ENCODE measurements around the gene TAGLN2. TPM values are rescaled to one million over a fixed set of nuclear protein-coding genes. Genes with fewer than 3 reads are reported as not detected.

Gene TAGLN2
- total and polyA plus RNA-seq, 10 of the 15 experiments (the other 5 are each of a cell fraction or from before 2014, with no cell fraction given): 155 to 611 (median 363) TPM

DNA sequence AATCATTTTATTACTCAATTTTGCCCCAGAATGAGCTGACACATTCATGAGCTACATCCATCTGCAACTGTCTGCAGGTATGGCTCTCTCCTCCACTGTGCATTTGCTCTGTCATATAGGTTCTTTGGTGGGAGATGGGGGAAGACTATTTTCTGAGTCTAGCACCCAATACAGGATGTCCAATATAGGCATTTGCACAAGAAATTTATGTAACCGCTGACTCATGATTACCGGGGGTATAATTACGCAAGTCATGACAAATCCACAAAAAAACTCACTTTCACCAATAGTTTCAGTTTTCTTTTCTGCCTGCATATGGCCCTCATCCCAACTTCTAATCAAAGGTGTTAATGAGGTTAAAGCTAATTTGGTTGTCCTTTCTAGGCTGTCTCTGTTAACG lies 45.3 kb downstream of the TAGLN2 start:
- CTCF ChIA-PET: interaction anchor here (1.0 to 5.0 kb wide), 6 partner anchors 9 to 128 kb away, joined by 3 to 23 read pairs (median 5); no protein-coding TSS in a partner anchor
- TF ChIP-seq SIX5 (IDR thresholded peaks at IDR 0.05; ENCODE audit: low read depth, low read length, severe bottlenecking): no peak
- SMC1A ChIA-PET (ENCODE audit: uncharacterized antibody, unreplicated experiment): interaction anchor here (1.3 to 2.7 kb wide), 5 partner anchors 10 to 445 kb away, joined by 3 to 15 read pairs (median 5); no protein-coding TSS in a partner anchor
- H3K9ac ChIP-seq (ENCODE audit: control insufficient read depth, insufficient read depth, low read length): no peak overlapping the region
- 75% methylated on average over 4 of the region's 4 CpGs for WGBS (ENCODE audit: insufficient coverage, insufficient replicate concordance, low lambda C conversion rate, missing lambda C conversion rate)
- no peaks in the 10 kb centered on the region for H3K27me3 ChIP-seq (replicated peaks in 1 of 2; ENCODE audit: control insufficient read depth in 2 of 2, insufficient read depth in 2 of 2, low read length in 1 of 2)
- RAD21 ChIA-PET (ENCODE audit: unreplicated experiment): interaction anchor here (1.4 kb wide), 1 partner anchor 10 kb away, joined by 4 read pairs; no protein-coding TSS in a partner anchor
- FAIRE-seq: no peak
- POLR2A ChIA-PET: no interaction called here
- DNase-seq (ENCODE audit: low read depth, low spot score): no peak
- H3K27ac ChIP-seq (ENCODE audit: control insufficient read depth, insufficient read depth): no peak overlapping the region
- no peaks in the 10 kb centered on the region for H4K20me1 ChIP-seq (ENCODE audit: control insufficient read depth, insufficient read depth)
- H3K9me3 ChIP-seq (replicated peaks; ENCODE audit: control insufficient read depth, insufficient read depth, low read length): no peaks in the 10 kb centered on the region
- H3K4me3 ChIP-seq: no peak overlapping the region
- H2AFZ ChIP-seq (ENCODE audit: control insufficient read depth, low read depth, low read length): no peak overlapping the region
- no TSS peak for BruUV-seq (replicated peaks)
- H3K4me1 ChIP-seq (ENCODE audit: control insufficient read depth, insufficient read depth, low read length): no peaks in the 10 kb centered on the region
- in situ Hi-C loops (cut with MboI) (no loop called here), intact Hi-C loops (cut with micrococcal nuclease; ENCODE audit: unreplicated experiment) (no loop called here)
- H3K4me2 ChIP-seq (ENCODE audit: control insufficient read depth, insufficient read depth): no peak overlapping the region
- no peaks in the 10 kb centered on the region for H3K36me3 ChIP-seq (ENCODE audit: control insufficient read depth in 2 of 2, insufficient read depth in 2 of 2, low read length in 1 of 2)
- no peak for ATAC-seq
- H3K79me2 ChIP-seq (ENCODE audit: control insufficient read depth, insufficient read depth, low read length): no peaks in the 10 kb centered on the region

DNA sequence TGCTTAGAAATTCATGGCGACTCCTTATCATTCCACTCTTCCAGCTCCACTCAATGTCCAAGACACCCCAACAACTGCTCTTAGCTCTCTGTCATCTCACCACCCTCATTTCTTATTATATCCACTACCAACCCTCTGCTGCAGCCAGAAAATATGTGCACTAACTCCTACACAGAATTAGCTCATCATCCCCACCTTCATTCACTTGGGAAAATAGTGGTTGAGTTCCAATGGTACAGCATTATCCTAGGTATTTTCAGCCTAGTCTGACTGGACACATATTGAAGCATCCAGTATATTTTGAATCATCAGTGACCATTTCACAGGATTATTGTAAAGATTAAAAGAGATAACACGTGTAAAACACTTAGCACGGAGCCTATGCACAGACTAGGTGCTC lies 46.2 kb downstream of the TAGLN2 start:
- Histone ChIP-seq H3K27ac (ENCODE audit: control insufficient read depth, insufficient read depth) (no peak overlapping the region), H3K79me2 (ENCODE audit: control insufficient read depth, insufficient read depth, low read length) (no peaks in the 10 kb centered on the region), H3K4me1 (ENCODE audit: control insufficient read depth, insufficient read depth, low read length) (no peaks in the 10 kb centered on the region), H4K20me1 (ENCODE audit: control insufficient read depth, insufficient read depth) (no peaks in the 10 kb centered on the region), H2AFZ (ENCODE audit: control insufficient read depth, low read depth, low read length) (no peak overlapping the region), H3K36me3 (ENCODE audit: control insufficient read depth in 2 of 2, insufficient read depth in 2 of 2, low read length in 1 of 2) (no peaks in the 10 kb centered on the region), H3K9me3 (replicated peaks; ENCODE audit: control insufficient read depth, insufficient read depth, low read length) (no peaks in the 10 kb centered on the region), H3K9ac (ENCODE audit: control insufficient read depth, insufficient read depth, low read length) (no peak overlapping the region), H3K4me2 (ENCODE audit: control insufficient read depth, insufficient read depth) (no peak overlapping the region), H3K4me3 (no peak overlapping the region), H3K27me3 (replicated peaks in 1 of 2; ENCODE audit: control insufficient read depth in 2 of 2, insufficient read depth in 2 of 2, low read length in 1 of 2) (no peaks in the 10 kb centered on the region)
- ChIA-PET POLR2A (no interaction called here), SMC1A (ENCODE audit: uncharacterized antibody, unreplicated experiment) (interaction anchor here (1.2 to 2.7 kb wide), 5 partner anchors 11 to 498 kb away, joined by 3 to 15 read pairs (median 4); no protein-coding TSS in a partner anchor), RAD21 (ENCODE audit: unreplicated experiment) (no interaction called here), CTCF (interaction anchor here (1.5 to 5.0 kb wide), 4 partner anchors 12 to 128 kb away, joined by 4 to 23 read pairs (median 7); no protein-coding TSS in a partner anchor)
- in situ Hi-C loops (cut with MboI): no loop called here
- FAIRE-seq (no peak), DNase-seq (ENCODE audit: low read depth, low spot score) (no peak), ATAC-seq (no peak)
- BruUV-seq (replicated peaks): no TSS peak
- intact Hi-C loops (cut with micrococcal nuclease; ENCODE audit: unreplicated experiment): no loop called here
- 49% methylated on average over 3 of the region's 3 CpGs for WGBS (ENCODE audit: insufficient coverage, insufficient replicate concordance, low lambda C conversion rate, missing lambda C conversion rate)
- TF ChIP-seq EGR1 (IDR thresholded peaks at IDR 0.05; ENCODE audit: borderline replicate concordance in 1 of 2, low read depth in 2 of 2, low read length in 2 of 2) (no peak), CHD2 (IDR thresholded peaks at IDR 0.05; ENCODE audit: borderline replicate concordance, low read depth, low read length) (no peak), ASH2L (IDR thresholded peaks at IDR 0.05; ENCODE audit: borderline replicate concordance, low read depth) (no peak), SMAD5 (IDR thresholded peaks at IDR 0.05; ENCODE audit: low read depth) (no peak), SREBF1 (IDR thresholded peaks at IDR 0.05; ENCODE audit: low read length) (no peak), FOS (IDR thresholded peaks at IDR 0.05; ENCODE audit: borderline replicate concordance, extremely low read depth, insufficient read length) (no peak), NBN (IDR thresholded peaks at IDR 0.05) (no peak), MEF2B (IDR thresholded peaks at IDR 0.05; ENCODE audit: partially characterized antibody, poor library complexity, severe bottlenecking) (no peak), ETV6 (conservative IDR thresholded peaks at IDR 0.05 in 1 of 2, IDR thresholded peaks at IDR 0.05 in 1 of 2; ENCODE audit: borderline replicate concordance in 1 of 2, low read depth in 1 of 2) (no peak), MYB (IDR thresholded peaks at IDR 0.05; ENCODE audit: borderline replicate concordance, low read depth, low read length) (no peak), STAT1 (conservative IDR thresholded peaks at IDR 0.05) (no peak)
- TF ChIP-seq, protein P1, sequence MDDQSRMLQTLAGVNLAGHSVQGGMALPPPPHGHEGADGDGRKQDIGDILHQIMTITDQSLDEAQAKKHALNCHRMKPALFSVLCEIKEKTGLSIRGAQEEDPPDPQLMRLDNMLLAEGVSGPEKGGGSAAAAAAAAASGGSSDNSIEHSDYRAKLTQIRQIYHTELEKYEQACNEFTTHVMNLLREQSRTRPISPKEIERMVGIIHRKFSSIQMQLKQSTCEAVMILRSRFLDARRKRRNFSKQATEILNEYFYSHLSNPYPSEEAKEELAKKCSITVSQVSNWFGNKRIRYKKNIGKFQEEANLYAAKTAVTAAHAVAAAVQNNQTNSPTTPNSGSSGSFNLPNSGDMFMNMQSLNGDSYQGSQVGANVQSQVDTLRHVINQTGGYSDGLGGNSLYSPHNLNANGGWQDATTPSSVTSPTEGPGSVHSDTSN (IDR thresholded peaks at IDR 0.05; ENCODE audit: insufficient replicate concordance, low read depth, low read length): no peak
- TF ChIP-seq, protein P2, sequence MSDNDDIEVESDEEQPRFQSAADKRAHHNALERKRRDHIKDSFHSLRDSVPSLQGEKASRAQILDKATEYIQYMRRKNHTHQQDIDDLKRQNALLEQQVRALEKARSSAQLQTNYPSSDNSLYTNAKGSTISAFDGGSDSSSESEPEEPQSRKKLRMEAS (IDR thresholded peaks at IDR 0.05; ENCODE audit: low read depth, low read length): no peak
- TF ChIP-seq, protein P3, sequence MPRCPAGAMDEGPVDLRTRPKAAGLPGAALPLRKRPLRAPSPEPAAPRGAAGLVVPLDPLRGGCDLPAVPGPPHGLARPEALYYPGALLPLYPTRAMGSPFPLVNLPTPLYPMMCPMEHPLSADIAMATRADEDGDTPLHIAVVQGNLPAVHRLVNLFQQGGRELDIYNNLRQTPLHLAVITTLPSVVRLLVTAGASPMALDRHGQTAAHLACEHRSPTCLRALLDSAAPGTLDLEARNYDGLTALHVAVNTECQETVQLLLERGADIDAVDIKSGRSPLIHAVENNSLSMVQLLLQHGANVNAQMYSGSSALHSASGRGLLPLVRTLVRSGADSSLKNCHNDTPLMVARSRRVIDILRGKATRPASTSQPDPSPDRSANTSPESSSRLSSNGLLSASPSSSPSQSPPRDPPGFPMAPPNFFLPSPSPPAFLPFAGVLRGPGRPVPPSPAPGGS (IDR thresholded peaks at IDR 0.05; ENCODE audit: borderline replicate concordance, insufficient read depth, low read depth, low read length, poor library complexity, severe bottlenecking): no peak

All from GM12878 (cell line).